Neural progenitor cell (in vitro differentiated cells): ENCODE data around the gene ETFRF1. TPM values are rescaled to one million over a fixed set of nuclear protein-coding genes. Genes with fewer than 3 reads are reported as not detected.

Source experiments
- DNase-seq: peaks from one replicate; pipeline ENCODE4 v3.0.0-alpha.2; 2016; ENCODE audit warnings: low spot score
- H2AFZ ChIP-seq: fragments of 200-600 bp; sonication (generic); replicated peaks from 2 replicates; pipeline ENCODE4 v1.6.1; 2016; ENCODE audit warnings: antibody characterized with exemption
- H3F3A ChIP-seq: fragments of 200-600 bp; sonication (generic); 2 replicates; pipeline ENCODE4 v1.6.1; 2016; ENCODE audit warnings: antibody characterized with exemption, low read depth
- H3K27ac ChIP-seq: fragments of 200-600 bp; sonication (generic); 2 replicates; pipeline ENCODE4 v1.5.1; 2016; ENCODE audit warnings: mild to moderate bottlenecking
- H3K27me3 ChIP-seq: fragments of 200-600 bp; sonication (generic); 2 replicates; pipeline ENCODE4 v1.6.1; 2016; ENCODE audit warnings: mild to moderate bottlenecking, moderate library complexity
- H3K36me3 ChIP-seq: fragments of 200-600 bp; sonication (generic); 2 replicates; pipeline ENCODE4 v1.5.1; 2016
- H3K4me1 ChIP-seq: fragments of 200-600 bp; sonication (generic); 2 replicates; pipeline ENCODE4 v1.6.1; 2016; ENCODE audit warnings: mixed run types
- H3K4me2 ChIP-seq: fragments of 200-600 bp; sonication (generic); 2 replicates; pipeline ENCODE4 v1.6.1; 2016
- H3K4me3 ChIP-seq: fragments of 200-600 bp; sonication (generic); 2 replicates; pipeline ENCODE4 v1.5.1; 2016
- H3K79me2 ChIP-seq: fragments of 200-600 bp; sonication (generic); 2 replicates; pipeline ENCODE4 v1.6.1; 2016; ENCODE audit warnings: low read depth
- H3K9ac ChIP-seq: fragments of 200-600 bp; sonication (generic); 2 replicates; pipeline ENCODE4 v1.6.1; 2016
- H3K9me3 ChIP-seq: fragments of 200-600 bp; sonication (generic); 2 replicates; pipeline ENCODE4 v1.5.1; 2016; ENCODE audit warnings: low read depth
- H4K20me1 ChIP-seq: fragments of 200-600 bp; sonication (generic); 2 replicates; pipeline ENCODE4 v1.6.1; 2016; ENCODE audit warnings: low read depth
- H3K27ac Mint-ChIP-seq: 3 replicates; pipeline ENCODE4 v1.8.0; 2021; ENCODE audit warnings: mixed read lengths
- H3K27me3 Mint-ChIP-seq: 2 replicates; pipeline ENCODE4 v1.8.0; 2022; ENCODE audit warnings: low read depth, mild to moderate bottlenecking, inconsistent platforms, moderate library complexity, mixed read lengths; ENCODE audit not compliant: insufficient read depth
- H3K36me3 Mint-ChIP-seq: 3 replicates; pipeline ENCODE4 v1.8.0; 2021; ENCODE audit warnings: mixed read lengths
- H3K4me1 Mint-ChIP-seq: 3 replicates; pipeline ENCODE4 v1.8.0; 2021; ENCODE audit warnings: mixed read lengths
- H3K4me3 Mint-ChIP-seq: 3 replicates; pipeline ENCODE4 v1.8.0; 2021; ENCODE audit warnings: mild to moderate bottlenecking, moderate library complexity, mixed read lengths
- H3K9me3 Mint-ChIP-seq: 3 replicates; pipeline ENCODE4 v1.8.0; 2020; ENCODE audit warnings: mixed read lengths
- CTCF ChIP-seq: fragments of 200-600 bp; sonication (generic); IDR thresholded peaks from 2 replicates; pipeline ENCODE4 v1.5.1; 2017; ENCODE audit warnings: antibody characterized with exemption, mild to moderate bottlenecking
- EZH2 ChIP-seq: fragments of 200-600 bp; sonication (generic); IDR thresholded peaks from 2 replicates; pipeline ENCODE4 v1.6.1; 2017; ENCODE audit warnings: antibody characterized with exemption, mild to moderate bottlenecking, moderate library complexity
- EZH2phosphoT487 ChIP-seq: fragments of 200-600 bp; sonication (generic); IDR thresholded peaks from 2 replicates; pipeline ENCODE4 v1.6.1; 2017; ENCODE audit warnings: antibody characterized with exemption
- total RNA-seq: library from RNA; depleted of rRNA; stranded (reverse); fragments of >200 nt; gene quantifications from 2 replicates; pipeline ENCODE4 v1.2.3, GENCODE V29; 2015; ENCODE audit warnings: low replicate concordance

Gene ETFRF1
- total RNA-seq, 1 donor from 2014 or later: 57.7 TPM

- no peak for DNase-seq
- Histone ChIP-seq H3K9me3 (no peaks in the 10 kb centered on the region), H3K27me3 (no peaks in the 10 kb centered on the region), H2AFZ (no peak overlapping the region), H3K9ac (no peak overlapping the region), H3K36me3 (peaks cover 18% of the 10 kb centered on the region), H4K20me1 (no peaks in the 10 kb centered on the region), H3K79me2 (no peaks in the 10 kb centered on the region), H3K4me2 (no peak overlapping the region), H3K4me3 (no peak overlapping the region), H3F3A (peaks cover 3% of the 10 kb centered on the region), H3K27ac (no peak overlapping the region), H3K4me1 (no peaks in the 10 kb centered on the region)
- peaks cover 5% of the 10 kb centered on the region for H3K36me3 Mint-ChIP-seq
- no peak overlapping the region for H3K4me3 Mint-ChIP-seq
- peaks cover 6% of the 10 kb centered on the region for H3K27me3 Mint-ChIP-seq
- TF ChIP-seq EZH2phosphoT487: no peak
- TF ChIP-seq EZH2: no peak
- no peak for TF ChIP-seq CTCF
- H3K9me3 Mint-ChIP-seq: no peaks in the 10 kb centered on the region
- H3K27ac Mint-ChIP-seq: no peak overlapping the region
- no peaks in the 10 kb centered on the region for H3K4me1 Mint-ChIP-seq
These were observed 7.1 kb downstream of the ETFRF1 start for GRCh38 chr12:25202137-25202536.

- H3K4me2 ChIP-seq: no peak overlapping the region
- H3K27me3 Mint-ChIP-seq: peaks cover 2% of the 10 kb centered on the region
- H2AFZ ChIP-seq: no peak overlapping the region
- H3K4me1 ChIP-seq: no peaks in the 10 kb centered on the region
- H3F3A ChIP-seq: peaks cover 19% of the 10 kb centered on the region
- H3K9ac ChIP-seq: no peak overlapping the region
- no peak for TF ChIP-seq EZH2
- TF ChIP-seq EZH2phosphoT487: no peak
- no peak for TF ChIP-seq CTCF
- H3K27me3 ChIP-seq: no peaks in the 10 kb centered on the region
- DNase-seq: no peak
- H3K9me3 ChIP-seq: no peaks in the 10 kb centered on the region
- H3K36me3 ChIP-seq: peaks cover 35% of the 10 kb centered on the region
- no peaks in the 10 kb centered on the region for H3K79me2 ChIP-seq
- no peak overlapping the region for H3K27ac ChIP-seq
- no peak overlapping the region for H3K4me3 Mint-ChIP-seq
- H3K4me3 ChIP-seq: no peak overlapping the region
- peaks cover 4% of the 10 kb centered on the region for H3K36me3 Mint-ChIP-seq
- H3K27ac Mint-ChIP-seq: no peak overlapping the region
- H3K4me1 Mint-ChIP-seq: no peaks in the 10 kb centered on the region
- peaks cover 4% of the 10 kb centered on the region for H4K20me1 ChIP-seq
- H3K9me3 Mint-ChIP-seq: no peaks in the 10 kb centered on the region
These were observed 12.4 kb downstream of the ETFRF1 start for GRCh38 chr12:25207411-25207810.

GRCh38 chr12:25207846-25208245 lies 12.8 kb downstream of the ETFRF1 start:
- peaks cover 4% of the 10 kb centered on the region for H4K20me1 ChIP-seq
- TF ChIP-seq EZH2phosphoT487 (no peak), EZH2 (no peak), CTCF (no peak)
- H3K4me1 ChIP-seq: no peaks in the 10 kb centered on the region
- H3K36me3 ChIP-seq: peaks cover 35% of the 10 kb centered on the region
- H3F3A ChIP-seq: peaks cover 19% of the 10 kb centered on the region
- Mint-ChIP-seq H3K4me1 (no peaks in the 10 kb centered on the region), H3K27me3 (peaks cover 2% of the 10 kb centered on the region), H3K9me3 (no peaks in the 10 kb centered on the region), H3K4me3 (no peak overlapping the region), H3K27ac (no peak overlapping the region), H3K36me3 (peaks cover 4% of the 10 kb centered on the region)
- H3K4me3 ChIP-seq: no peak overlapping the region
- no peaks in the 10 kb centered on the region for H3K27me3 ChIP-seq
- H2AFZ ChIP-seq: no peak overlapping the region
- no peak overlapping the region for H3K27ac ChIP-seq
- H3K9ac ChIP-seq: no peak overlapping the region
- no peak for DNase-seq
- no peak overlapping the region for H3K4me2 ChIP-seq
- H3K79me2 ChIP-seq: no peaks in the 10 kb centered on the region
- H3K9me3 ChIP-seq: no peaks in the 10 kb centered on the region

- H4K20me1 ChIP-seq: peaks cover 4% of the 10 kb centered on the region
These were observed 13.5 kb downstream of the ETFRF1 start for GRCh38 chr12:25208554-25208953.

More at GRCh38 chr12:25208554-25208953, 13.5 kb downstream of the ETFRF1 start:
- Histone ChIP-seq H3K4me3 (no peak overlapping the region), H3K36me3 (peaks cover 35% of the 10 kb centered on the region), H3K4me1 (no peaks in the 10 kb centered on the region), H3K9me3 (no peaks in the 10 kb centered on the region), H3K4me2 (no peak overlapping the region), H3F3A (peaks cover 17% of the 10 kb centered on the region), H2AFZ (no peak overlapping the region), H3K9ac (no peak overlapping the region), H3K27ac (no peak overlapping the region), H3K79me2 (no peaks in the 10 kb centered on the region), H3K27me3 (no peaks in the 10 kb centered on the region)
- TF ChIP-seq EZH2 (no peak), CTCF (no peak), EZH2phosphoT487 (no peak)
- Mint-ChIP-seq H3K9me3 (no peaks in the 10 kb centered on the region), H3K27me3 (peaks cover 2% of the 10 kb centered on the region), H3K4me3 (no peak overlapping the region), H3K27ac (no peak overlapping the region), H3K36me3 (peaks cover 4% of the 10 kb centered on the region), H3K4me1 (no peaks in the 10 kb centered on the region)
- DNase-seq: no peak
